B cell (primary cell): ENCODE data around the gene TMEM132A.

Experiments
- EZH2 ChIP-seq: IDR thresholded peaks from 2 replicates; pipeline ENCODE4 v1.6.1; 2012; ENCODE audit warnings: borderline replicate concordance, low read depth, mild to moderate bottlenecking, moderate library complexity, low read length; ENCODE audit not compliant: insufficient read depth, poor library complexity, severe bottlenecking
- TF ChIP-seq, protein P1 (sequence below): fragments of 200-600 bp; IDR thresholded peaks from one replicate; pipeline ENCODE4 v1.8.0; 2022; ENCODE audit warnings: antibody characterized with exemption, mild to moderate bottlenecking

GRCh38 chr11:60925868-60926267 lies 1.6 kb downstream of the TMEM132A start:
- TF ChIP-seq, protein P1, sequence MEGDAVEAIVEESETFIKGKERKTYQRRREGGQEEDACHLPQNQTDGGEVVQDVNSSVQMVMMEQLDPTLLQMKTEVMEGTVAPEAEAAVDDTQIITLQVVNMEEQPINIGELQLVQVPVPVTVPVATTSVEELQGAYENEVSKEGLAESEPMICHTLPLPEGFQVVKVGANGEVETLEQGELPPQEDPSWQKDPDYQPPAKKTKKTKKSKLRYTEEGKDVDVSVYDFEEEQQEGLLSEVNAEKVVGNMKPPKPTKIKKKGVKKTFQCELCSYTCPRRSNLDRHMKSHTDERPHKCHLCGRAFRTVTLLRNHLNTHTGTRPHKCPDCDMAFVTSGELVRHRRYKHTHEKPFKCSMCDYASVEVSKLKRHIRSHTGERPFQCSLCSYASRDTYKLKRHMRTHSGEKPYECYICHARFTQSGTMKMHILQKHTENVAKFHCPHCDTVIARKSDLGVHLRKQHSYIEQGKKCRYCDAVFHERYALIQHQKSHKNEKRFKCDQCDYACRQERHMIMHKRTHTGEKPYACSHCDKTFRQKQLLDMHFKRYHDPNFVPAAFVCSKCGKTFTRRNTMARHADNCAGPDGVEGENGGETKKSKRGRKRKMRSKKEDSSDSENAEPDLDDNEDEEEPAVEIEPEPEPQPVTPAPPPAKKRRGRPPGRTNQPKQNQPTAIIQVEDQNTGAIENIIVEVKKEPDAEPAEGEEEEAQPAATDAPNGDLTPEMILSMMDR: no peak
- TF ChIP-seq EZH2: no peak
